ENCODE results near the gene CSNK1A1L. TPM values are rescaled to one million over a fixed set of nuclear protein-coding genes. Genes with fewer than 3 reads are reported as not detected.

CSNK1A1L gene
- total RNA-seq, 1 experiment from 2014 or later: not detected

DNA sequence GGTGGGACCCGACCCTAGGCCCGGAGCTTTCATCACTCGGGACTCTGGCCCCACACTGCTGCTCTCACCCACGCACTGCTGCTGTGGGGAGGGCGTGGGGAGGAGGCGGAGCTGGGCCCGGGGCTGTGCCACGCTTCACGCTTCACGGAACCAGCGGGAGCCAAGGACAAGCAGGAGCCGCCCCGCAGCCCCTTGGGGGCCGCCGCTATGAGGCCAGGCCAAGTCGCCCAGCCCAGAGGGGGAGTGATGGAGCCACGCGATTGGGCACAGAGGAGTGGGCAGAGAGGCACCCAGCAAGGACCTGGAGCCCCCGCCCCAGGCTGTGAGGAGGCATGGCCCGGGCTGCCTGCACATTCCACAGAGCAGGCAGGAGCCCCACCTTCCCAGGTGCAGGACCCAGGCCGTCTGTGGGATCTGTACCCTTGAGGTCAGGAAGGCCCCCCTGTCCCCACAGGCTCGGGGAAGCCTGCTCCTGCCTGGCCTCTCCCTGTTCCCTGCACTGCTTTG, 35.8 kb downstream of the CSNK1A1L start:
- ChIA-PET POLR2A (no interaction called here), CTCF (no interaction called here)
- DNase-seq: no peak
- TF ChIP-seq, protein P1, sequence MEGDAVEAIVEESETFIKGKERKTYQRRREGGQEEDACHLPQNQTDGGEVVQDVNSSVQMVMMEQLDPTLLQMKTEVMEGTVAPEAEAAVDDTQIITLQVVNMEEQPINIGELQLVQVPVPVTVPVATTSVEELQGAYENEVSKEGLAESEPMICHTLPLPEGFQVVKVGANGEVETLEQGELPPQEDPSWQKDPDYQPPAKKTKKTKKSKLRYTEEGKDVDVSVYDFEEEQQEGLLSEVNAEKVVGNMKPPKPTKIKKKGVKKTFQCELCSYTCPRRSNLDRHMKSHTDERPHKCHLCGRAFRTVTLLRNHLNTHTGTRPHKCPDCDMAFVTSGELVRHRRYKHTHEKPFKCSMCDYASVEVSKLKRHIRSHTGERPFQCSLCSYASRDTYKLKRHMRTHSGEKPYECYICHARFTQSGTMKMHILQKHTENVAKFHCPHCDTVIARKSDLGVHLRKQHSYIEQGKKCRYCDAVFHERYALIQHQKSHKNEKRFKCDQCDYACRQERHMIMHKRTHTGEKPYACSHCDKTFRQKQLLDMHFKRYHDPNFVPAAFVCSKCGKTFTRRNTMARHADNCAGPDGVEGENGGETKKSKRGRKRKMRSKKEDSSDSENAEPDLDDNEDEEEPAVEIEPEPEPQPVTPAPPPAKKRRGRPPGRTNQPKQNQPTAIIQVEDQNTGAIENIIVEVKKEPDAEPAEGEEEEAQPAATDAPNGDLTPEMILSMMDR (IDR thresholded peaks at IDR 0.05; ENCODE audit: insufficient read depth in 1 of 2, low read depth in 1 of 2, low read length in 1 of 2, severe bottlenecking in 1 of 2, unreplicated experiment in 1 of 2): no peak
- intact Hi-C loops (cut with micrococcal nuclease; ENCODE audit: unreplicated experiment): loop anchor here (1.0 to 10.0 kb wide), 3 partner anchors 30 to 535 kb away; no protein-coding TSS in a partner anchor
- no peaks in the 10 kb centered on the region for H3K9me3 ChIP-seq
- H3K27me3 ChIP-seq (replicated peaks; ENCODE audit: control insufficient read depth, insufficient read depth, low read length): no peaks in the 10 kb centered on the region; the same call in 1 of the 2 replicates
- no peaks in the 10 kb centered on the region for H3K4me1 ChIP-seq
- no peaks in the 10 kb centered on the region for H3K36me3 Mint-ChIP-seq (ENCODE audit: insufficient read depth, unreplicated experiment)
- H3K4me3 ChIP-seq (ENCODE audit: low read depth, low read length): no peak overlapping the region
- H3K4me1 Mint-ChIP-seq (ENCODE audit: low read depth, unreplicated experiment): no peaks in the 10 kb centered on the region
- no peaks in the 10 kb centered on the region for H3K36me3 ChIP-seq (ENCODE audit: control insufficient read depth, insufficient read depth, low read length)
- no peaks in the 10 kb centered on the region for H3K9me3 Mint-ChIP-seq (ENCODE audit: unreplicated experiment)
- no peak overlapping the region for H3K27ac Mint-ChIP-seq (ENCODE audit: unreplicated experiment)
- peaks cover 8% of the 10 kb centered on the region for H3K27me3 Mint-ChIP-seq (ENCODE audit: insufficient read depth, unreplicated experiment)
- BruUV-seq (replicated peaks): no TSS peak
- H3K4me3 Mint-ChIP-seq (ENCODE audit: unreplicated experiment): no peak overlapping the region

DNA sequence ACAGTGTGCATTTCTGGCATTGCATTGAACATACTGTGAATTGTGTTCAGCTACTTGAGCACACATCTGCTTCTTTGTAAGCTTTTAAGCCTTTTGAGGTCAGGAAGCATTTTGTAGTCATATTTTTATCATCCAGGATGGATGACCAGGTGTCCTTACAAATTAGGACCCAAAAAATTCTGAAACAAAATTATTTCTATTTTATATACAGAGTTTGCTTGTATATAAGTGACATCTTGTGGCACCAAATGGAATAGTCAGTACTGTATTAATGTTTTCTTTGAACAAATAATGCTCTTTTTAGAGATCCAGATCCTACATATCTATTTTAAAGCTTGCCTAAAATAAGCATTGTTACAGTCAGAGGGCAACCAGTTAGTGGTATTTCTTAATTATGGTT, 36.5 kb downstream of the CSNK1A1L start:
- no peak overlapping the region for H3K4me3 Mint-ChIP-seq (ENCODE audit: unreplicated experiment)

DNA sequence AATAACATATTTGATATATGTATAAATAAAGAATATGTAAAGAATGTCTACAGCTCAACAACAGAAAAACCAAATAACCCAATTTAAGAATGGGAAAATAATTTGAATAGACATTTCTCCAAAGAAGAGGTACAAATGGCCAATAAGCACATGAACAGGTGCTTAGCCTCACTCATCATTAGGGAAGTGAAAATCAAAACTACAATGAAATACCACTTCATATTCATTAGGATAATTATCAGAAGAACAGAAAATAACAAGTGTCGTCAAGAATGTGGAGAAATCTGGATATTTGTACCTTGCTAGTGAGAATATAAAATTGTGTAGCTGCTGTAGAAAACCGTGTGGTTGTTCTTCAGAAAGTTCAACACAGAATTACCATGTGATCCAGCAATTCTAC, 37.6 kb downstream of the CSNK1A1L start:
- Mint-ChIP-seq H3K36me3 (ENCODE audit: insufficient read depth, unreplicated experiment) (no peaks in the 10 kb centered on the region), H3K4me1 (ENCODE audit: low read depth, unreplicated experiment) (no peaks in the 10 kb centered on the region), H3K9me3 (ENCODE audit: unreplicated experiment) (no peaks in the 10 kb centered on the region), H3K27ac (ENCODE audit: unreplicated experiment) (no peak overlapping the region), H3K27me3 (ENCODE audit: insufficient read depth, unreplicated experiment) (peaks cover 3% of the 10 kb centered on the region), H3K4me3 (ENCODE audit: unreplicated experiment) (no peak overlapping the region)
- TF ChIP-seq, protein P1 (IDR thresholded peaks at IDR 0.05; ENCODE audit: insufficient read depth in 1 of 2, low read depth in 1 of 2, low read length in 1 of 2, severe bottlenecking in 1 of 2, unreplicated experiment in 1 of 2): no peak
- Histone ChIP-seq H3K4me1 (no peaks in the 10 kb centered on the region), H3K9me3 (no peaks in the 10 kb centered on the region), H3K4me3 (ENCODE audit: low read depth, low read length) (no peak overlapping the region), H3K36me3 (ENCODE audit: control insufficient read depth, insufficient read depth, low read length) (no peaks in the 10 kb centered on the region), H3K27me3 (replicated peaks; ENCODE audit: control insufficient read depth, insufficient read depth, low read length) (no peaks in the 10 kb centered on the region; the same call in 1 of the 2 replicates)
- no TSS peak for BruUV-seq (replicated peaks)
- ChIA-PET CTCF (no interaction called here), POLR2A (no interaction called here)
- intact Hi-C loops (cut with micrococcal nuclease; ENCODE audit: unreplicated experiment): loop anchor here (2.0 kb wide), 1 partner anchor 209 kb away; no protein-coding TSS in a partner anchor
- DNase-seq: no peak

More for the DNA sequence above, 36.5 kb downstream of the CSNK1A1L start:
- DNase-seq: no peak
- Histone ChIP-seq H3K4me3 (ENCODE audit: low read depth, low read length) (no peak overlapping the region), H3K9me3 (no peaks in the 10 kb centered on the region), H3K4me1 (no peaks in the 10 kb centered on the region), H3K36me3 (ENCODE audit: control insufficient read depth, insufficient read depth, low read length) (no peaks in the 10 kb centered on the region), H3K27me3 (replicated peaks; ENCODE audit: control insufficient read depth, insufficient read depth, low read length) (no peaks in the 10 kb centered on the region; the same call in 1 of the 2 replicates)
- ChIA-PET POLR2A (no interaction called here), CTCF (no interaction called here)
- intact Hi-C loops (cut with micrococcal nuclease; ENCODE audit: unreplicated experiment): loop anchor here (1.0 to 2.0 kb wide), 2 partner anchors 30 to 210 kb away; no protein-coding TSS in a partner anchor
- Mint-ChIP-seq H3K27ac (ENCODE audit: unreplicated experiment) (no peak overlapping the region), H3K27me3 (ENCODE audit: insufficient read depth, unreplicated experiment) (peaks cover 8% of the 10 kb centered on the region), H3K4me1 (ENCODE audit: low read depth, unreplicated experiment) (no peaks in the 10 kb centered on the region), H3K9me3 (ENCODE audit: unreplicated experiment) (no peaks in the 10 kb centered on the region), H3K36me3 (ENCODE audit: insufficient read depth, unreplicated experiment) (no peaks in the 10 kb centered on the region)
- no TSS peak for BruUV-seq (replicated peaks)
- TF ChIP-seq, protein P1 (IDR thresholded peaks at IDR 0.05; ENCODE audit: insufficient read depth in 1 of 2, low read depth in 1 of 2, low read length in 1 of 2, severe bottlenecking in 1 of 2, unreplicated experiment in 1 of 2): no peak

Measured in Caco-2 (cell line).